Esophagus mucosa (tissue), 1 donor: ENCODE measurements around the gene HSF5. TPM values are rescaled to one million over a fixed set of nuclear protein-coding genes. Genes with fewer than 3 reads are reported as not detected.
A peak's percentile ranks its signal among the peaks of the same experiment; 100 is the strongest.
"Not testable (repeated sequence)": the region's sequence is repeated elsewhere in the genome, so short reads cannot be mapped to it uniquely, and the experiment has no call there.

Experiments used
- ATAC-seq: fragments of 200-7000 bp; cut with Tn5 transposase; one replicate; pipeline ENCODE4 v1.9.1; 2020
- total RNA-seq: library from RNA; stranded (reverse); gene quantifications from one replicate; pipeline ENCODE4 v1.2.4, GENCODE V29; 2023
- donor health status: DM: yes; HTN: yes; CAD: no.

Gene HSF5
- total RNA-seq, 1 donor from 2014 or later = not detected

DNA sequence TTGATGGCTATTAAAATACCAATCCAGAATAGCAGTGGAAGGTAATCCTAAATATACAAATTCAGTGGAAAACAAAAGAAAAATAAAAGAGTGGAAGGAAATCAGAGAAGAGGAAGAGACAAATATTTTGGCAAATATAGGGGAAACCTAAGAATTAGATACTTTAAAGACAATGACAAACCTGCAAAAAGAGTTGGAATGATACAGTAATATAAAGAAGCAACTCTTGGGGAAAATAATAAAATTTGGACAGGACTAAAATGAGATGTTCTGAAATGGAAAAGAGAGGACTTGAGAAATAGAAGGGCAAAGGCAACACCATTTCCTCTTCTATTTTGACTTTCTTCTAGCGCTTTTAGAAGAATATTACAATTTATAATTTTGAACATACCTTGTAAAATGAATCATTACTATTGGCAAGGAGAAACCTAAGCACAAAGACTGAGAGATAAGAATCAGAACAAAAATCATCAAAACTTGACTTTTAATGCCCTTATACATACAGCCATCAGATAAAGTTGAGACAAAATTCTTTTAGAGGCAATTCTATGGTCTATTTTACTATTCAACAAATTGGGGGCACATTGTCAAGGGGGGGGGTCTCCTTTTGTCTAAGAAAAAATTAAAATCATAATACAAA is 76.0 kb downstream of the HSF5 start:
- no peak for ATAC-seq

- ATAC-seq = peak; percentile 60
Measured at GRCh38 chr17:58411408-58411894, 76.8 kb downstream of the HSF5 start.

DNA sequence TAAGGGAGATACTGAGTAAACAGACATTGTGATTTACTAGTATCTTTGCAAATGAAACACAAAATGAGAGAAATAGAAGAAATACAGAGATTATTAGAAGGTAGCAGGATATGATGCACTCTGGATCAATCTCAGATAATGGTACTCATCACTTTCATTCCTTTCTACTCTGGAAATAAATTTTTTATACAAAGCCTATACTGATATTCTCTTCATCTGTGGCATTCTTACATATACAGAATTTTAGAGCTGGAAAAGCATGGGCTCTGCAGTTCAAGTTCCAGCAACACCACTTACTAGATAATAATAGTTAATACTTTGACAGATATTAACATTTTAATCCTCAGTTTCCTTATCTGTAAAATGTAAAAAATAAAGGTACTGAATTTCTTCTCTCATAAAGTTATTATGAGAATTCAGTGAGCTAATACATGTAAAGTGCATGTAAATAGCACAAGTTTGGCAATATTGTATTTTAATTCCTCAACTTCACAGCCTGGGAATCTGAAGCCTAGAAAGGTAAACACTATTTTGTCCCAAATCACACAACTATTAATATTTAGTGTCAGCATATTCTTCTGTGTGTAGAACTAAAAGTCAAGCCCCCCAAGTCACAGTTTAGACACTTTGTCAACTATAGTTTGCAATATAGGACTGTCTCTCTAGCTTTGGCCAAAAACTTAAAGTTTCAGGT is 77.3 kb downstream of the HSF5 start:
- no peak for ATAC-seq

GRCh38 chr17:58409432-58409831 is 78.8 kb downstream of the HSF5 start:
- no peak for ATAC-seq

DNA sequence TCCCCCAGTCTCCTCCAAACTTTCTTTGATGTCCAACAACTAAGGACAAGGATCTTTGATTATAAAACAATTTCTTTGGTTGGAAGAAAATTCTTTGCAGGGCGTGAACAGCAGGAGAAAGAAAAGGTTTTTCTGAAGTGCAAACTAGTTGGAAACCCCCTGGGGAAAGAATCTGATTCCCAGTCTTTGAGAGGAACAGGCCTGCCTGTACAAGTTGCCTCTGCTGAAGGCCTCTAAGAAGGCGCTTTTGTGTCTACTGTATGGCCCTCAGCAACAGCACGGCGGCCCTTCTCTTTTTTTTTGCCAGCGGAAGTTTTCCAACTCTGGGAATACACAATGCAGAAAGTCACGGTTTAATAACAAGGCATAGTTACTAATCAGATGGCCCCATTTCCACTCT is 84.9 kb downstream of the HSF5 start:
- peak; percentile 44 for ATAC-seq

GRCh38 chr17:58402679-58403078 is 85.5 kb downstream of the HSF5 start:
- ATAC-seq = peak; percentile 58

- ATAC-seq = no peak
Measured at GRCh38 chr17:58402047-58402446, 86.2 kb downstream of the HSF5 start.

DNA sequence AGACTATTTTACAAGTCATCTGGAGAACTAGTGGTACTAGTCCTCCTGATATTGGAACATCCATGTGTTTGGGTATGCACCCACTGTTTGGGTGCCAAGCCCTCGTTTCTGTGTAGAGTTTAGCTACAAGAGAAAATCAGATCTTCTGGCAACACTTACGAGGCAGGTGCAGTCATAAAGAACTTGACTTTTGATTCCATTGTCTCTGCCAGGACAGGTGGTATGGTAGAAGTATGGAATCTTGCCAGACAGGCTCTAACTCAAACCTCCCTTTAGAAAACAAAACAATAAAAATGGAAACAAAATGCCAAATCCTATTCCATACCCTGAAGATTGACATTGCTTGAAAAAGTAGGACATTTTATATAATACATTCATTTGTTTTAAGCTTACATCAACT is 86.9 kb downstream of the HSF5 start:
- ATAC-seq = no peak

DNA sequence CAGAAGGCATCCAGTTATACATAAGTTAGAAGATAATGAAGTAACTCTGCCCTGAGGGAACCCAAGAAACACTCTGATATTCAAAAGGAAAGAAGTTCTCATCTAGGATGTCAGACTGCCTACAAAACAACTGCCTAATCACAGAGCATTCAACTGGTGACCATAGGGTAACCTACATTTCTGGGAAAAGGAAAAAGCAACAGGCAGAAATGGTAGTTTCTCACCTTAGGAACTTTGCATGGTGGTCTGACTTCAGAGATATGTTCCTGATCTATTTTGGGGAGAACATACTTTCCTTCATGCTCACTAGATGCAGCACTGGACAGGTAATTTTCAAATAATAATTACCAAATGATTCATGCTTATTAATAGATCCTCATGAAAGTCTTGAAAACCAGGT is 87.4 kb downstream of the HSF5 start:
- no peak for ATAC-seq

DNA sequence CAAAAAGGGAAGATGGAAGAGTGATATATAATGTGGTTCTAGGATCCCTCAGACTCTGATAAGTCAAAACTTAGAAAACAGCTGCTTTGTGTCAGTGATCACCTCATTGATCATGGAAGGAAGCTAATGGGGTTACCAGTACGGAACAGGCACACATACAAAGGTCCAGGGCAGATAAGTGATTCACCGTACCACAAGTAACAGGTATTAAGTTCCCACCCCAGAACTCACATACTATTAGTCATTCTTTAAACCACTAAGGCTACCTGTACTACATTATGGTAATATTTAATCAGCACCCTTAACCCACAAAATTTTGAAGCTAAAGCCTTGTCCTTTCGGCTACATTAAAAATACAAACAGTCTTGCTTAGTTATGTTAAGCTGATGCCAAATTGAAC is 88.2 kb downstream of the HSF5 start:
- peak; percentile 89 for ATAC-seq

DNA sequence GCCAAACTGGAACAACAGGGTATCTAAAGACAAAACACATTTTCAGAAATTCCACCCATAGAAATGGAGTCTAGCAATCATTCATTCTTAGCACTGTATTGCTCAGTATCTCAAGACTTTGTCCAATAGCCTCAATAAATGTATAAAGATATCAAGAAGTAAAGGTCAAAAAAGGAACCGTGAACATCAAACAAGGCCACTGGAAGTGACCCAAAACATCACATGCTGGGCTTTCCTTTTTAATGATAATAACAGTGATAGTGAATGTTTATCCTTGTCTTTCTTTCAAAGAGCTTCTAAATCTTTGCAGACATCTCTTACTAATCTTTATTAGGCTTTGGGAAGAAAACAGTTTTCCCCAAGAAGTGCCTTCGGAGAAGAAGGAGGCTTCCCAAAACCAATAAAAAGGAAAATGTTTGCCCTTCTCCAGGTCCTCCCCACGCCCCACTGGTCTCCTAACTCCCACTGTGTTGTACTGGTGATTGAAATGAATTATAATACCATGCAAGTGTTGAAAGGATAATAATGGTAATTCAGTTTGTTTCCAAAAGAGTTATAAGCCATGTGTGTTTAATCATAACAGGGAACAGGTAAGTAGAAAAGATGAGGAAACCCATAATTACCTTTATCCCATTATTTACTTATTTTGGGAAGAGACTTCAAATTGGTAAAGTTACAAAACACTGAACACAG is 89.5 kb downstream of the HSF5 start:
- ATAC-seq = no peak

GRCh38 chr17:58397421-58397820 is 90.8 kb downstream of the HSF5 start:
- not testable (repeated sequence) for ATAC-seq

DNA sequence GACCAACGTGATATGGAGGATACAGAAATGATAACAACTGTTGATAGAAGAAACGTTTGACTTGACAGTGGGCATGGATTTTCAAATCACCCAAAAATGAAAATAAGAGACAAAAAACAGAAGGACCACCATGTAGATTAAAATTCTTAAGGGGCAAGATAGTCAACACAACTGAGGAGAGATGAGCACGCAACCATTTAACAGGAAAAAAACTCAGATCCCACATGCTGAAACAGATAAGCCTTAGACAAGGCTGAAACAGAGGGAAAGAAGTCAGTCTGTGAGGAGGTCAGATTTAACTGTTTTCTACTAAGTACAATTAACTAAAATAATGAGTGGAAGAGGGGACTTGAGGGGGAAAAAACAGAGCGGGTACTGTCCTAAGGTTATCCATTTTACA is 92.0 kb downstream of the HSF5 start:
- ATAC-seq = no peak

DNA sequence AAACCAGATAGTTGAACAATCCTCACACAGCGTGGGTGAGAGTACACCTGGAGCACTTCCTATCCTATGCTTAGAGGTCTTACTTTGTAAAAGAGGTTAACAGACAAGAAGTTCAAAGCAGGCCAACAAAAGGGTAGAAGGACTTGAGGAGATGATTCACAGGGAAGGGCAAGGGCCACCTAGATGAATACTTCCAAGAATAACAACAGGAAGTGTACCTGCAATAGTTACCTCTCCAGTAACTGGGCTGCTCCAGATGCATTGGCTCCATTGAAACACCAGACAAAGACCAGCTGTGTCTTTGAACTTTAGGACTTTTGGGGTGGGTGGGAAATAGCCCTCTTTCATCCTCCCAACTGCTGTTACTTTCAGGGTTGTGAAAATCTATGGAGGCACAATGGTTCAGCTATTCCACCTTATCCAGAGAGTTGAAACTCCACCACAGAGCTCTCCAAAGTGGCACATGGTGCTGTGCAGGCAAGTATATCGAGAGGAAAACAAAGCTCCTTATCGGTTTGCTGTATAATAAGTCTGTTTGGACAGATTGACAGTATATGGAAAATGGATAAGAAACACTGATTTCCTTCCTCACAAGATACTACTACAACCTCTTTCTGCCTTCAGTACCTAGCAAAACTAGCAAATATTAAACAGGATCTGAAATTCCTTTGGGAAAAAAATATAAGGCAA is 93.5 kb downstream of the HSF5 start:
- ATAC-seq = peak; percentile 82

DNA sequence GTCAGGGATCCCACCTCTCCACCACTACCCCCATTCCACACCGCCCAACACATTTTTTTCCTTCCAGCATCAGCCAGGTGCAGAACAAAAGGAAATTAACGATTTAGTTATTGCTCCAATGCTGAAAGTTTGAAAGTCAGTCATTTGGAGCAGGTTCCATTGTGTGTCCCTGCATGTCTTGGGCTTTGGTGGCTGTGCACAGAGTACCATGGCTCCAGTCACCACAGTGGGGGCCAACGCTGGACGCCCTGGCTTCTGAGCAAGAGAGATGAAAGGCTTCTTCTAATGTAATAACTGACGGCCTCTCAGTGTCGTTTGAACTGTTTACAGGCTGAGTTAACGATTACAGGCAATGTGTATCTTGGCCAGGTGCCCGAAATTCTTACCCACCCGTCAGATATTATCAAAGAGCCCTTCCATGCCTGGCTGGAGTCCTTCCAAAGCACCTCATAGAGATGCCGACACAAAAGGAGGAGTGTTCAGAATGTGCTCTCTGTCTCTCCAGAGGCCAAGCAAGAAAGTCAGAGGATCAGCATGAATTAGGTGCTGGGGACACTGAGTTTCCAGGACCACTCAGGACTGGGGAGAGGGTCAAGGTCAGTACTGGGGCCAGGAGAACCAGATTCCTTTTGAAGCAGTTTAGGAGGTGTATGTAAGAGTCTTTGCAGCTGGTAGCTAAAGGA is 96.8 kb downstream of the HSF5 start:
- ATAC-seq = peak; percentile 38

DNA sequence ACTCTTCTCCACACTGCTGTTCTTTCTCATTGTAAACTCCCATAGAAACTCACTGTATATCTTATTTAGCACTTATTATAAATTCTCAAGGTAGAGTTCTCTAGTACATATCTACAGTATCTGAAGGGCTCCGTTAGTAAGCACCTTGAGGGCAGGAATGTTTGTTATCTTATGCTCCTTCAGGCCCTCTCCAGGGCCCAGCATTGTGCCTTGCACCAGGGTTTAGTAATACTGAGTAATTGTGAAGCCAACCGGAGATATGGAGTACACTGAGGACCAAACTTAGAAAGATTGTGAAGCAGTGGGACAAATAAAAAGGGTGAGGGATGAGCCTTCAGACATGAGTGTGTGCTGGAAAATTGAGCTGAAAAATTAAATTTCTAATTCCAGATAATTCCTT is 97.3 kb downstream of the HSF5 start:
- no peak for ATAC-seq

- ATAC-seq = no peak
Measured at GRCh38 chr17:58388302-58389190, 99.7 kb downstream of the HSF5 start.

DNA sequence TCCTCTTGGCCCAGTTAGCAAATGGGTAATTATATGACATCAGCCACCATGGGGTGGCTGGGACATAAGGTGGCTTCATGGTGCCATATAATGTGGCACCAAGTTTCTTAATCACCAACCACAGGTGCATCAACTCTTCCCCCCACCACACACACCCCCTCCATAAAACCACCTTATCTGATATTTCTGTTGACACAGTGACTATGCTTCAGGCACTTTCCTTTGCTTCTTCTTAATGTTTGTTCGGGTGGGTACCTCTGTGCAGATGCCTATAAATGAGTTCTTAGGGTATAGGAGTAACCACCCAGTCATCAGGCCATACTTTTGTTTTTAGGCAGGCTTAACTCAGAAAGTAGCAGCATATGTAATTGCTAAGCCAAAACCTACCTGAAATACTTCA is 100.4 kb downstream of the HSF5 start:
- ATAC-seq = no peak

GRCh38 chr17:58386708-58387107 is 101.5 kb downstream of the HSF5 start:
- no peak for ATAC-seq

GRCh38 chr17:58385359-58385899 is 102.8 kb downstream of the HSF5 start:
- ATAC-seq = no peak

DNA sequence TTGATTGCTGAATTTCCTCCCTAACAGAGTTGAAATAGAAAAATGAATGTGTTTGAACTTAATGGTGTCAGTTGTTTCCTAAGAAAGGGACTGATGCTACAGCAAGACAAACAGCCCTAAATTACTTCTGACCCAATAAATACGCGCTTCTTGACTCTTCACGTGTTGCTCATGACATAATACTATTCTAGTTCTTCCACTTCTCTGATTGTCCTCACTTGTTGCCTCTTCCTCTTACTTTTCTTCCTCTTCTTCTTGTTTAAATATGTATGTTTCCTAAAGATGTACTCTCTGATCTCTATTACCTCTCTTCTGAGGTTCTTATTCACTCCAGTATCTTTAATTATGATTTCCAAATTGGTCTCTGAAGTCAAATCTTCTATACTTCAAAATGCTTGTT is 103.3 kb downstream of the HSF5 start:
- no peak for ATAC-seq
